Ovary (tissue), 9 donors: ENCODE measurements around the gene MOGAT2. TPM values are rescaled to one million over a fixed set of nuclear protein-coding genes. Genes with fewer than 3 reads are reported as not detected.

Experiments
- DNase-seq, 5 donors: peaks; one replicate each; pipeline ENCODE4 v3.0.0-alpha.2; 2019 to 2020
- H3K27ac ChIP-seq, 2 donors: fragments of 200-600 bp; one replicate each; pipeline versions ENCODE4 v1.5.1 to v1.8.0; 2019 to 2022
- H3K27me3 ChIP-seq: fragments of 200-600 bp; one replicate; pipeline ENCODE4 v1.8.0; 2022
- H3K36me3 ChIP-seq: fragments of 200-600 bp; sonication (generic); one replicate; pipeline ENCODE4 v1.5.1; 2019
- H3K4me1 ChIP-seq: one replicate; pipeline ENCODE4 v1.8.1; 2013; ENCODE audit warnings: mild to moderate bottlenecking, moderate library complexity; ENCODE audit not compliant: insufficient read depth
- H3K4me3 ChIP-seq: fragments of 200-600 bp; sonication (generic); one replicate; pipeline ENCODE4 v1.5.1; 2017
- H3K9me3 ChIP-seq, 2 donors: fragments of 200-600 bp in 1 of 2; sonication (generic) in 1 of 2; one replicate each; pipeline versions ENCODE4 v1.5.1 to v1.8.1; 2013 to 2019; ENCODE audit warnings: mild to moderate bottlenecking in 1 of 2, moderate library complexity in 1 of 2
- EP300 ChIP-seq: sonication (generic); formaldehyde crosslinking; IDR thresholded peaks from one replicate; pipeline ENCODE4 v1.6.1; 2017; ENCODE audit warnings: antibody characterized with exemption
- POLR2A ChIP-seq: fragments of 450-650 bp; IDR thresholded peaks from one replicate; pipeline ENCODE4 v1.6.1; 2017; ENCODE audit warnings: antibody characterized with exemption, mild to moderate bottlenecking, moderate library complexity
- WGBS, 3 donors: extraction: QIAGEN DNeasy Blood & Tissue Kit in 1 of 3; methylation state at CpG; one replicate each; pipeline versions ENCODE4 v1.1.5 to v1.1.7; 2013 to 2017; 5-methylcytosine and 5-hydroxymethylcytosine counted together
- intact Hi-C, 4 donors: fragments of 100-400 bp; cut with DNase I; formaldehyde crosslinking; loops; one replicate each; pipeline versions ENCODE4 v1.11.0 to v1.15.1; 2022 to 2023
- polyA plus RNA-seq, 2 donors: library from polyadenylated mRNA; stranded (reverse); fragments of 200-250 nt in 1 of 2; fragments of 350-450 nt in 1 of 2; fragmentation: Illumina TruSeq in 1 of 2; extraction: RNeasy Lipid Tissue Mini Kit (QIAGEN cat#74804) in 1 of 2; gene quantifications; one replicate each; pipeline ENCODE4 v1.2.3, GENCODE V29; 2013 to 2014
- total RNA-seq, 7 donors: library from RNA; depleted of rRNA in 2 of 7; stranded (reverse); fragments of >200 nt in 2 of 7; fragmentation: NEBNext Ultra II Directional in 3 of 7; extraction: Animal tissue kit (Norgen Biotek cat#: 25700) in 3 of 7; gene quantifications; one replicate each; pipeline versions ENCODE4 v1.1.0 to v1.2.4, GENCODE V29; 2016 to 2023
- TF ChIP-seq, protein P1 (sequence below), 3 donors: fragments of 450-650 bp in 2 of 3; fragments of 200-600 bp in 1 of 3; IDR thresholded peaks; one replicate each; pipeline versions ENCODE4 v1.5.1 to v1.8.0; 2016 to 2022; ENCODE audit warnings: antibody characterized with exemption in 3 of 3, mild to moderate bottlenecking in 1 of 3
- donor health status: DM: no; HTN: no; CAD: no; lungs with moderate emphysema.
- donor health status: DM: no; HTN: no; CAD: no.
- donor health status: Bipolar disorder and iron deficiency.
- donor health status: DM: yes; HTN: yes; CAD: no.
- donor health status: DM: no; HTN: no; CAD: no.
- donor health status: DM: yes; HTN: yes; CAD: no.

MOGAT2 gene
- total and polyA plus RNA-seq, 9 donors = 0.72 to 1.1 TPM; not detected in 7

DNA sequence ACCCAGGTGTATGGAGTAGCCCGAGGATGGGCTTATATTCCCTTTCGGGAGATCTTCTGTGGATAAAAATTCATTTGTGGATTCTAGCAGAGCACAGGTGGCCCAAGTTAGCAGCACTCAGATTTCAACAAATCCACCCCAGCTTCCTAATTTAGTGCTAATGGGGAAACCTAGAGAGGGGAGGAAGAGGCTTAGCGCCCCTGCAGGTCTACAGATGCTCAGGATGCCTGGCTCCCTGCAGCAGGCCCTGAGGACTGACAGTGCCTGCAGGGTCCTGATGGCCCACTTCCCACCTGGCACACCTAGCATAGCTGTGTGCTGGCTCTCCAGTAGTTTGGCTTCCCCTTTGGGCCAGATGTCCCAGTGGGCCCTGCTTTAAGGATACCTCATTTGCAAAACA is 57.4 kb downstream of the MOGAT2 start:
- intact Hi-C loops = no loop called here
- TF ChIP-seq, protein P1, sequence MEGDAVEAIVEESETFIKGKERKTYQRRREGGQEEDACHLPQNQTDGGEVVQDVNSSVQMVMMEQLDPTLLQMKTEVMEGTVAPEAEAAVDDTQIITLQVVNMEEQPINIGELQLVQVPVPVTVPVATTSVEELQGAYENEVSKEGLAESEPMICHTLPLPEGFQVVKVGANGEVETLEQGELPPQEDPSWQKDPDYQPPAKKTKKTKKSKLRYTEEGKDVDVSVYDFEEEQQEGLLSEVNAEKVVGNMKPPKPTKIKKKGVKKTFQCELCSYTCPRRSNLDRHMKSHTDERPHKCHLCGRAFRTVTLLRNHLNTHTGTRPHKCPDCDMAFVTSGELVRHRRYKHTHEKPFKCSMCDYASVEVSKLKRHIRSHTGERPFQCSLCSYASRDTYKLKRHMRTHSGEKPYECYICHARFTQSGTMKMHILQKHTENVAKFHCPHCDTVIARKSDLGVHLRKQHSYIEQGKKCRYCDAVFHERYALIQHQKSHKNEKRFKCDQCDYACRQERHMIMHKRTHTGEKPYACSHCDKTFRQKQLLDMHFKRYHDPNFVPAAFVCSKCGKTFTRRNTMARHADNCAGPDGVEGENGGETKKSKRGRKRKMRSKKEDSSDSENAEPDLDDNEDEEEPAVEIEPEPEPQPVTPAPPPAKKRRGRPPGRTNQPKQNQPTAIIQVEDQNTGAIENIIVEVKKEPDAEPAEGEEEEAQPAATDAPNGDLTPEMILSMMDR (IDR thresholded peaks at IDR 0.05) = no peak
- no peak for TF ChIP-seq POLR2A
- 93 to 96% (median 95%) methylated on average over 3 of the region's 3 CpGs for WGBS, 3 donors
- Histone ChIP-seq H3K27ac (no peak overlapping the region), H3K36me3 (no peaks in the 10 kb centered on the region), H3K4me3 (no peak overlapping the region), H3K27me3 (no peaks in the 10 kb centered on the region), H3K4me1 (no peaks in the 10 kb centered on the region), H3K9me3 (no peaks in the 10 kb centered on the region)
- no peak for DNase-seq

GRCh38 chr11:75776546-75776945 is 58.9 kb downstream of the MOGAT2 start:
- intact Hi-C loops = no loop called here
- no peak for TF ChIP-seq POLR2A
- TF ChIP-seq EP300 = no peak
- TF ChIP-seq, protein P1 (IDR thresholded peaks at IDR 0.05) = no peak
- DNase-seq = peak in 1 of 5 donors; percentile 2
- H3K4me1 ChIP-seq = peaks cover 2% of the 10 kb centered on the region
- no peaks in the 10 kb centered on the region for H3K36me3 ChIP-seq
- H3K27ac ChIP-seq = no peak overlapping the region
- 94 to 95% (median 94%) methylated on average over 4 of the region's 4 CpGs for WGBS, 3 donors
- H3K27me3 ChIP-seq = no peaks in the 10 kb centered on the region
- H3K9me3 ChIP-seq = no peaks in the 10 kb centered on the region
- H3K4me3 ChIP-seq = no peak overlapping the region

DNA sequence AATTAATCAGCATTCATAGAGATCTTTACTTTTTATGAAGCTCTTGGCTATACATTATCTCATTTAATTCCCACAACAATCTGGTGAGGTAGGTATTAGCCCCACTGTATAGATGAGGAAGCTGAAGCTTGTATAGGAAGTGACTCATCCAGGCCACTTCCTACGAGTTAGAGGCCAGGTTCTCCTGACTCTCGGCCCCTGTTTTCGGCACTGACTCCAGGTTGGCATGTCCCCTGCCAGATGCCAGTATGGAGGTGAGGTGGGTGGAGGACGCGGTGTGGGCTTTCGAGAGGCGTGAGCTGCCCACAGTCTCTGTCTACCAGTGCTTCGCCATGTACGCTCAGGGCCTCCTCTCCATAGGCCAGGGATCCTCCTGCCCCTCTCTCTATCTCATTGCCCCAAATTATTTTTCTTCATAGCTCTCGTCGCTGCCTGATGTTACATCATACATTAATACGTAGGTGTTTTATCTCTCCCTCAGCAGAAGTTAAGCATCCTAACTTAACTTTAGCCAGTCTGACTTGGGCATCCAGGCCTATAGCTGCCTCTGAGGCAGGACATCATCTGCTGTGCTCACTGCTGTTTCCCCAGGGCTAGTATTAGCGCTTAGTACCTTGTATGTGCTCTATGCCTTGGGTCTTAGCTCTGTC is 59.9 kb downstream of the MOGAT2 start:
- peak in 1 of 5 donors; percentile 3 for DNase-seq
- no peak overlapping the region for H3K4me3 ChIP-seq
- no peaks in the 10 kb centered on the region for H3K9me3 ChIP-seq
- no peak overlapping the region for H3K27ac ChIP-seq
- H3K36me3 ChIP-seq = no peaks in the 10 kb centered on the region
- intact Hi-C loops = no loop called here
- no peaks in the 10 kb centered on the region for H3K27me3 ChIP-seq
- H3K4me1 ChIP-seq = peaks cover 2% of the 10 kb centered on the region
- TF ChIP-seq, protein P1 (IDR thresholded peaks at IDR 0.05) = no peak
- TF ChIP-seq POLR2A (no peak), EP300 (no peak)
- 91 to 94% (median 91%) methylated on average over 13 of the region's 13 CpGs for WGBS, 3 donors

- peak in 1 of 5 donors; percentile 1 for DNase-seq
- Histone ChIP-seq H3K27ac (no peak overlapping the region), H3K4me3 (no peak overlapping the region), H3K27me3 (no peaks in the 10 kb centered on the region), H3K36me3 (no peaks in the 10 kb centered on the region), H3K9me3 (no peaks in the 10 kb centered on the region), H3K4me1 (peaks cover 2% of the 10 kb centered on the region)
- intact Hi-C loops = no loop called here
- WGBS, 3 donors = 91 to 94% (median 93%) methylated on average over 5 of the region's 5 CpGs
- TF ChIP-seq POLR2A (no peak), EP300 (no peak)
- TF ChIP-seq, protein P1 (IDR thresholded peaks at IDR 0.05) = no peak
Measured at GRCh38 chr11:75778962-75779361, 61.3 kb downstream of the MOGAT2 start.
